HepG2 (cell line): ENCODE measurements around the gene MDP1. TPM values are rescaled to one million over a fixed set of nuclear protein-coding genes. Genes with fewer than 3 reads are reported as not detected.

Source experiments
- GFI1 ChIP-seq: sonication (generic); formaldehyde crosslinking; IDR thresholded peaks from 2 replicates; pipeline ENCODE4 v1.5.0; 2020; ENCODE audit warnings: missing genetic modification reagents, mild to moderate bottlenecking, borderline replicate concordance
- KDM2A ChIP-seq: sonication (generic); formaldehyde crosslinking; IDR thresholded peaks from 2 replicates; pipeline ENCODE4 v1.4.0; 2020; ENCODE audit warnings: low read depth, missing genetic modification reagents, borderline replicate concordance
- KMT2B ChIP-seq: IDR thresholded peaks from 2 replicates; pipeline ENCODE4 v1.6.1; 2016; ENCODE audit warnings: missing genetic modification reagents, missing compliant biosample characterization
- MED8 ChIP-seq: sonication (generic); formaldehyde crosslinking; IDR thresholded peaks from 2 replicates; pipeline ENCODE4 v1.8.1; 2023; ENCODE audit warnings: mild to moderate bottlenecking, missing genetic modification reagents; ENCODE audit not compliant: insufficient replicate concordance
- MIER2 ChIP-seq: IDR thresholded peaks from 2 replicates; pipeline ENCODE4 v1.6.1; 2016; ENCODE audit warnings: missing biosample characterization, missing genetic modification reagents
- NFYB ChIP-seq: sonication (generic); formaldehyde crosslinking; IDR thresholded peaks from 2 replicates; pipeline ENCODE4 v1.4.0; 2020; ENCODE audit warnings: missing genetic modification reagents
- NR2F2 ChIP-seq: IDR thresholded peaks from 2 replicates; pipeline ENCODE4 v1.6.1; 2012; ENCODE audit warnings: low read depth, inconsistent platforms, borderline replicate concordance
- PHB2 ChIP-seq: fragments of 450-650 bp; IDR thresholded peaks from 2 replicates; pipeline ENCODE4 v1.6.1; 2018; ENCODE audit not compliant: partially characterized antibody
- PHF8 ChIP-seq: sonication (generic); formaldehyde crosslinking; IDR thresholded peaks from 2 replicates; pipeline ENCODE4 v1.5.0; 2020; ENCODE audit warnings: missing genetic modification reagents
- SCMH1 ChIP-seq: sonication (generic); formaldehyde crosslinking; IDR thresholded peaks from 2 replicates; pipeline ENCODE4 v1.9.0; 2021; ENCODE audit warnings: missing genetic modification reagents, mild to moderate bottlenecking, borderline replicate concordance
- SP2 ChIP-seq: sonication (generic); formaldehyde crosslinking; IDR thresholded peaks from 2 replicates; pipeline ENCODE4 v1.5.1; 2020; ENCODE audit warnings: mild to moderate bottlenecking, missing genetic modification reagents
- TOE1 ChIP-seq: sonication (generic); formaldehyde crosslinking; IDR thresholded peaks from 2 replicates; pipeline ENCODE4 v1.4.0; 2020; ENCODE audit warnings: mild to moderate bottlenecking, missing genetic modification reagents
- TP53 ChIP-seq: sonication (generic); formaldehyde crosslinking; conservative IDR thresholded peaks from 2 replicates; pipeline ENCODE4 v1.4.0; 2020; ENCODE audit warnings: missing genetic modification reagents
- ZC3H4 ChIP-seq: sonication (generic); formaldehyde crosslinking; IDR thresholded peaks from 2 replicates; pipeline ENCODE4 v1.4.0; 2020; ENCODE audit warnings: missing genetic modification reagents, borderline replicate concordance
- ZKSCAN8 ChIP-seq: IDR thresholded peaks from 2 replicates; pipeline ENCODE4 v1.6.1; 2016; ENCODE audit warnings: borderline replicate concordance, missing genetic modification reagents, missing compliant biosample characterization
- ZMYM3 ChIP-seq: sonication (generic); formaldehyde crosslinking; IDR thresholded peaks from 2 replicates; pipeline ENCODE4 v1.5.1; 2020; ENCODE audit warnings: mild to moderate bottlenecking, missing genetic modification reagents
- ZNF232 ChIP-seq: sonication (generic); formaldehyde crosslinking; IDR thresholded peaks from 2 replicates; pipeline ENCODE4 v1.4.0; 2020; ENCODE audit warnings: missing genetic modification reagents, borderline replicate concordance
- ZNF264 ChIP-seq: sonication (generic); formaldehyde crosslinking; IDR thresholded peaks from 2 replicates; pipeline ENCODE4 v1.4.0; 2020; ENCODE audit warnings: missing genetic modification reagents
- ZNF280D ChIP-seq: sonication (generic); formaldehyde crosslinking; IDR thresholded peaks from 2 replicates; pipeline ENCODE4 v1.5.1; 2020; ENCODE audit warnings: mild to moderate bottlenecking, missing genetic modification reagents
- ZNF441 ChIP-seq: sonication (generic); formaldehyde crosslinking; IDR thresholded peaks from 2 replicates; pipeline ENCODE4 v1.7.0; 2021; ENCODE audit warnings: missing genetic modification reagents, borderline replicate concordance
- ZNF543 ChIP-seq: sonication (generic); formaldehyde crosslinking; IDR thresholded peaks from 2 replicates; pipeline ENCODE4 v1.4.0; 2020; ENCODE audit warnings: mild to moderate bottlenecking, missing genetic modification reagents
- polyA plus RNA-seq, 8 experiments: library from polyadenylated mRNA; depleted of rRNA in 3 of 8; stranded (reverse) in 7 of 8; unstranded in 1 of 8; fragments of >200 nt; fragmentation: Illumina TruSeq in 4 of 8; extraction: Trizol in 4 of 8; gene quantifications; 2 replicates each; pipeline versions ENCODE4 v1.2.1 to v1.2.3, GENCODE V29; 2011 to 2016; ENCODE audit warnings: low read depth in 4 of 8, missing spikeins in 1 of 8, mixed read lengths in 1 of 8; ENCODE audit not compliant: insufficient read depth in 1 of 8
- total RNA-seq, 5 experiments: library from RNA; depleted of rRNA; stranded (reverse); fragments of >200 nt; fragmentation: Illumina TruSeq; extraction: Trizol; gene quantifications; 2 replicates each; pipeline ENCODE4 v1.2.3, GENCODE V29; 2016; ENCODE audit warnings: low read depth in 1 of 5
- TF ChIP-seq, protein P1 (sequence below): IDR thresholded peaks from 2 replicates; pipeline ENCODE4 v1.6.1; 2018; ENCODE audit warnings: missing genetic modification reagents, mild to moderate bottlenecking, missing compliant biosample characterization
- TF ChIP-seq, protein P2 (sequence below): sonication (generic); formaldehyde crosslinking; IDR thresholded peaks from 2 replicates; pipeline ENCODE4 v1.9.0; 2021; ENCODE audit warnings: missing genetic modification reagents, borderline replicate concordance

The MDP1 gene
- total and polyA plus RNA-seq, 2 of the 13 experiments (the other 11 are each of a cell fraction or from before 2014, with no cell fraction given) = 44.1 to 48.7 TPM

DNA sequence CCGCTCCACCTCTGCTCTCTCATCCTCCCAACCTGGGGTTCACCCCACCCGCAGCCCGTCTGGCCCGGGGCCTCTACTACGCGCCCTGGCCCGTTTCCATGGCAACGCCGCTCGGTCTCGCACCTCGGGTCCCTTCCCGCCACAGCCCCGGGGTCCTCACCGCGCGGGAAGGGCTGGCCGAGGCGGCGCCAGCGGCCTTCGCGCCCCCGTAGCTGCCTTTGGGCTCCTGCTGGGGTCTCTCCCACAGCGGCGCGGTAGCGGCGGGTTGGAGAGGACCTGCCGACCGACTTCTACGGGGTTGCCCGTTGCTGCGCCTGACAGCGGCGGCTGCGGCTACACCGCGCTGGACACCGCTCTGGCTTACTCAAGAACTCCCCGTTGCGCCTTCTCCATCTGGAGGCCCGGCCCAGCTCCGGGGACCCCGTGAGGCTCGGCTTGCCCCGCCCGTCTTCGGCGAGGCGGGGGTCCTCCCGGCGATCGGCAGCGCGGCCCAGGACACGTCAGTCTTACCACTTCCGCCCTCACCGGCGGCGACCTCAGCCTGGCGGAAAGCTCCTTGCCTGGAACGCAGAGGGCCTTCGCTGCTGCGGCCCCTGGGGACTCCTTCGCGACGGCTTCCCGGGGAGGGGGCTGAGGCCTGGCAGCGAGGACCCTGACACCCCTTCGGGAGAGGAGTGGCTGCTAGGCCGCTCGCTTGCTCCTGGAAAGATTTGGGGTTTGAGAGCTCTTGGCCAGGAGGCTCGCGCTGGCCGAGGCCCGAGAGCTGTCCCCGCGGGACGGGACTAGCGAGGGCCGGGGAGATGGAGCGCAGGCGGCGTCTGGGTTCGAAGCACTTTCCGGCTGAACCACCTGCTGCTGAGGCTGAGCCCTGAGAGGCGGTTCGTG lies 20.4 kb downstream of the MDP1 start, which contains the start of gene TM9SF1 (continued):
- TF ChIP-seq ZNF280D (peak; percentile 99), ZNF441 (CRISPR knock-in tag) (peak; percentile 94), ZKSCAN8 (peak; percentile 93; the same call in 1 of the 2 replicates), GFI1 (no peak), PHB2 (no peak), SCMH1 (CRISPR knock-in tag) (no peak), MED8 (CRISPR knock-in tag) (no peak), SP2 (CRISPR knock-in tag) (peak; percentile 69; the same call in 1 of the 2 replicates), KMT2B (peak; percentile 100), ZMYM3 (CRISPR knock-in tag) (peak; percentile 76), TOE1 (CRISPR knock-in tag) (peak; percentile 24; the same call in 1 of the 2 replicates), KDM2A (CRISPR knock-in tag) (peak; percentile 100), NR2F2 (no peak), PHF8 (CRISPR knock-in tag) (peak; percentile 100), ZNF264 (CRISPR knock-in tag) (peak; percentile 91), ZNF232 (CRISPR knock-in tag) (peak; percentile 96), ZC3H4 (CRISPR knock-in tag) (no peak; the same call in 1 of the 2 replicates), MIER2 (CRISPR knock-in tag) (peak; percentile 34), ZNF543 (CRISPR knock-in tag) (peak; percentile 99), TP53 (CRISPR knock-in tag) (peak; percentile 43), NFYB (CRISPR knock-in tag) (peak; percentile 62)
- TF ChIP-seq, protein P1, sequence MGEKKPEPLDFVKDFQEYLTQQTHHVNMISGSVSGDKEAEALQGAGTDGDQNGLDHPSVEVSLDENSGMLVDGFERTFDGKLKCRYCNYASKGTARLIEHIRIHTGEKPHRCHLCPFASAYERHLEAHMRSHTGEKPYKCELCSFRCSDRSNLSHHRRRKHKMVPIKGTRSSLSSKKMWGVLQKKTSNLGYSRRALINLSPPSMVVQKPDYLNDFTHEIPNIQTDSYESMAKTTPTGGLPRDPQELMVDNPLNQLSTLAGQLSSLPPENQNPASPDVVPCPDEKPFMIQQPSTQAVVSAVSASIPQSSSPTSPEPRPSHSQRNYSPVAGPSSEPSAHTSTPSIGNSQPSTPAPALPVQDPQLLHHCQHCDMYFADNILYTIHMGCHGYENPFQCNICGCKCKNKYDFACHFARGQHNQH = peak; percentile 99; the same call in 1 of the 2 replicates
- TF ChIP-seq, protein P2, sequence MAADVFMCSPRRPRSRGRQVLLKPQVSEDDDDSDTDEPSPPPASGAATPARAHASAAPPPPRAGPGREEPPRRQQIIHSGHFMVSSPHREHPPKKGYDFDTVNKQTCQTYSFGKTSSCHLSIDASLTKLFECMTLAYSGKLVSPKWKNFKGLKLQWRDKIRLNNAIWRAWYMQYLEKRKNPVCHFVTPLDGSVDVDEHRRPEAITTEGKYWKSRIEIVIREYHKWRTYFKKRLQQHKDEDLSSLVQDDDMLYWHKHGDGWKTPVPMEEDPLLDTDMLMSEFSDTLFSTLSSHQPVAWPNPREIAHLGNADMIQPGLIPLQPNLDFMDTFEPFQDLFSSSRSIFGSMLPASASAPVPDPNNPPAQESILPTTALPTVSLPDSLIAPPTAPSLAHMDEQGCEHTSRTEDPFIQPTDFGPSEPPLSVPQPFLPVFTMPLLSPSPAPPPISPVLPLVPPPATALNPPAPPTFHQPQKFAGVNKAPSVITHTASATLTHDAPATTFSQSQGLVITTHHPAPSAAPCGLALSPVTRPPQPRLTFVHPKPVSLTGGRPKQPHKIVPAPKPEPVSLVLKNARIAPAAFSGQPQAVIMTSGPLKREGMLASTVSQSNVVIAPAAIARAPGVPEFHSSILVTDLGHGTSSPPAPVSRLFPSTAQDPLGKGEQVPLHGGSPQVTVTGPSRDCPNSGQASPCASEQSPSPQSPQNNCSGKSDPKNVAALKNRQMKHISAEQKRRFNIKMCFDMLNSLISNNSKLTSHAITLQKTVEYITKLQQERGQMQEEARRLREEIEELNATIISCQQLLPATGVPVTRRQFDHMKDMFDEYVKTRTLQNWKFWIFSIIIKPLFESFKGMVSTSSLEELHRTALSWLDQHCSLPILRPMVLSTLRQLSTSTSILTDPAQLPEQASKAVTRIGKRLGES (CRISPR knock-in tag) = peak; percentile 92
